ENCODE results near the gene MAFB. TPM values are rescaled to one million over a fixed set of nuclear protein-coding genes. Genes with fewer than 3 reads are reported as not detected.
A peak's percentile ranks its signal among the peaks of the same experiment; 100 is the strongest.

Gene MAFB
- total RNA-seq, 1 donor from 2014 or later: 35.3 TPM

GRCh38 chr20:40663991-40664880, 24.8 kb downstream of the MAFB start:
- no peak for ATAC-seq
- no peak for DNase-seq (ENCODE audit: low spot score)

GRCh38 chr20:40663304-40663790, 25.7 kb downstream of the MAFB start:
- no peak for DNase-seq (ENCODE audit: low spot score)
- ATAC-seq: no peak

GRCh38 chr20:40659567-40659966, 29.5 kb downstream of the MAFB start:
- no peak for ATAC-seq

GRCh38 chr20:40658509-40658908, 30.5 kb downstream of the MAFB start:
- DNase-seq (ENCODE audit: low spot score): peak; percentile 95
- peak; percentile 83 for ATAC-seq

More at GRCh38 chr20:40659567-40659966, 29.5 kb downstream of the MAFB start:
- no peak for DNase-seq (ENCODE audit: low spot score)

GRCh38 chr20:40657526-40657925, 31.5 kb downstream of the MAFB start:
- no peak for DNase-seq (ENCODE audit: low spot score)

GRCh38 chr20:40655451-40655850, 33.6 kb downstream of the MAFB start:
- ATAC-seq: no peak
- no peak for DNase-seq (ENCODE audit: low spot score)

More at GRCh38 chr20:40657526-40657925, 31.5 kb downstream of the MAFB start:
- no peak for ATAC-seq

- peak; percentile 73 for ATAC-seq
- DNase-seq (ENCODE audit: low spot score): peak; percentile 82
Measured at GRCh38 chr20:40654876-40655275, 34.2 kb downstream of the MAFB start.

GRCh38 chr20:40652441-40652987, 36.5 kb downstream of the MAFB start:
- DNase-seq (ENCODE audit: low spot score) (no peak), ATAC-seq (no peak)

- ATAC-seq: no peak
- DNase-seq (ENCODE audit: low spot score): no peak
Measured at GRCh38 chr20:40651151-40651550, 37.9 kb downstream of the MAFB start.

- no peak for DNase-seq (ENCODE audit: low spot score)
- no peak for ATAC-seq
Measured at GRCh38 chr20:40650707-40651106, 38.3 kb downstream of the MAFB start.

GRCh38 chr20:40648210-40649072, 40.6 kb downstream of the MAFB start:
- peak; percentile 84 for ATAC-seq

GRCh38 chr20:40646813-40647212, 42.2 kb downstream of the MAFB start:
- no peak for ATAC-seq
- DNase-seq (ENCODE audit: low spot score): no peak

More at GRCh38 chr20:40648210-40649072, 40.6 kb downstream of the MAFB start:
- no peak for DNase-seq (ENCODE audit: low spot score)

GRCh38 chr20:40646361-40646760, 42.7 kb downstream of the MAFB start:
- DNase-seq (ENCODE audit: low spot score): no peak
- no peak for ATAC-seq

GRCh38 chr20:40644863-40645262, 44.2 kb downstream of the MAFB start:
- ATAC-seq (no peak), DNase-seq (ENCODE audit: low spot score) (no peak)

- peak; percentile 25 for ATAC-seq
- DNase-seq (ENCODE audit: low spot score): no peak
Measured at GRCh38 chr20:40643891-40644290, 45.1 kb downstream of the MAFB start.

- peak; percentile 36 for ATAC-seq
- DNase-seq (ENCODE audit: low spot score): no peak
Measured at GRCh38 chr20:40641809-40642208, 47.2 kb downstream of the MAFB start.

GRCh38 chr20:40641202-40641601, 47.8 kb downstream of the MAFB start:
- ATAC-seq (no peak), DNase-seq (ENCODE audit: low spot score) (no peak)

- DNase-seq (ENCODE audit: low spot score) (no peak), ATAC-seq (no peak)
Measured at GRCh38 chr20:40640667-40641066, 48.4 kb downstream of the MAFB start.

- no peak for ATAC-seq
- peak; percentile 5 for DNase-seq (ENCODE audit: low spot score)
Measured at GRCh38 chr20:40639676-40640355, 49.2 kb downstream of the MAFB start.

- DNase-seq (ENCODE audit: low spot score) (peak; percentile 3), ATAC-seq (no peak)
Measured at GRCh38 chr20:40639132-40639531, 49.9 kb downstream of the MAFB start.

- DNase-seq (ENCODE audit: low spot score) (peak; percentile 15), ATAC-seq (no peak)
Measured at GRCh38 chr20:40638414-40638813, 50.6 kb downstream of the MAFB start.
